GM19463 (cell line): Measurements from ENCODE around the gene ISOC1.
A peak's percentile ranks its signal among the peaks of the same experiment; 100 is the strongest.

Source experiments
- ATAC-seq: cut with Tn5 transposase; IDR thresholded peaks from one replicate; pipeline ENCODE4 v1.9.1; 2021; ENCODE audit warnings: mild to moderate bottlenecking, moderate library complexity; ENCODE audit not compliant: unreplicated experiment

ISOC1 gene

GRCh38 chr5:129124608-129125007 is 30.1 kb downstream of the ISOC1 start:
- no peak for ATAC-seq

DNA sequence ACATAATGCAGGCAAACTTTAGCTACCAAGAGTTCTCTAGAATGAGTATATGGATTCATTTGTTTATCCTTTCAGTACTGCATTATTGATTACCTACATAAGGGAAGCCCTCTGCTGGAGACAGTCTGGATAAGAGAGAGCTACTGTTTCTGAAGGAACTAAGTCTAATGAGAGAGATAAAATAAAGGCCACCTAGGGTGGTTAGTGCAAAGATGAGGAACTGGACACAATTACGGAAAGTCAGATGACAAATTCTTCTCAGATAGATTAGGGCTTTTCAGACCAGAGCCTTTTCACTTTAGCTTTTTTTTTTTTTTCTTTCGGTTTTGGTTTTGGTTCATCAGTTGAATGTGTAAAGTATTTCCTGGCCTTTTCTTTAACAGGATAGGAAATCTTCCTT is 31.3 kb downstream of the ISOC1 start:
- peak; percentile 69 for ATAC-seq

- ATAC-seq = no peak
Measured at GRCh38 chr5:129133553-129133952, 39.0 kb downstream of the ISOC1 start.

DNA sequence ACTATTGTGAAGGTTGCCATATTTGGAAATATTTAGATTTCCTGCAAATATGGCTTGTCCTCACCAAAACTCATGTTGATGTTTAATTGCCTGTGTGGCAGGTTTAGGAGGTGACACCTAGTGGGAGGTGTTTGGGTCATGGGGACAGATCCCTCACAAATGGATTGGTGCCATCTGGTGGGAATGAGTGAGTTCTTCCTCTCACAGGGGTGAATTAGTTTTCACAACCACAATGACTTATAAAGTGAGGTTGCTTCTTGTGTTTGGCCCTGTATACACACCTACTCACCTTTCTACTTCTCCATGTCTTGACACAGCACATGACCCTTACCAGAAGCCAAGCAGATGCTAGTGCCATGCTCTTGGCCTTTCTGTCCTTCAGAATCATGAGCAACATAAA is 41.1 kb downstream of the ISOC1 start:
- peak; percentile 82 for ATAC-seq

- ATAC-seq = no peak
Measured at GRCh38 chr5:129137637-129138036, 43.1 kb downstream of the ISOC1 start.

DNA sequence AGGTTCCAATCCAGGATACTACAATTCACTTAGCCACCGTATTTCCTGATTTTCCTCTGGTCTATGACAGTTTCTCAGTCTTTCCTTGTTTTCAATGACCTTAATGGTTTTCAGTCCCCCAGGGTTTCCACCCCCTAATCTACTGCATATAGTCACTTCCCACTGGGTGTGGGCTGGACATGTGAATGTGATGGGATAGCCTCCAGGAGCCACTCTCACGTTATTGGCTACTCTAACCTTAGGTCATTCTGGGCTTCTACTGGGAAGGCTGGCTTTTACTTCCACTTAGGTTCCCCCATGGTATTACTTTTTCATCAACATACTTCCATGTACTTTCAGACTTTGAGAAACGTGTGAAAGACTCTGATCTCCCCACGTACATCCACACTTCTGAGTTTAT is 46.5 kb downstream of the ISOC1 start:
- ATAC-seq = no peak

GRCh38 chr5:129141696-129142095 is 47.1 kb downstream of the ISOC1 start:
- no peak for ATAC-seq

DNA sequence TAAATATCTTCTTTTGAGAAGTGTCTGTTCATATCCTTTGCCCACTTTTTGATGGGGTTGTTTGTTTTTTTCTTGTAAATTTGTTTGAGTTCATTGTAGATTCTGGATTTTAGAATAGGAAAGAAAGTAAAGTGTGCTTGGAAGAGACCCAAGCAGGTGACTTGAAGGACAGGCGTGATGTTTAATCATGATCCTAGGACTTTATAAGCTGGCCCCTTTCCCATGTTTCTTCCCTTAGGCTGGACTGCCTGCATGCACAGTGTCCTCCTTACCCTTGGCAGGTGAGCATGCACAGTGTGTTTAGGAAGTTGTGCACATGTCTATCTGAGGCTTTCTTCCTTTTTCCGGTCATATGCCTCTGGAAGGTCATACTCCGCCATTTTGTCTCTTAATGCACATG is 61.3 kb downstream of the ISOC1 start:
- no peak for ATAC-seq

- no peak for ATAC-seq
Measured at GRCh38 chr5:129161830-129162229, 67.3 kb downstream of the ISOC1 start.
